ENCODE data around the gene DCUN1D1. TPM values are rescaled to one million over a fixed set of nuclear protein-coding genes. Genes with fewer than 3 reads are reported as not detected.

The DCUN1D1 gene
- total and polyA plus RNA-seq, 5 experiments from 2014 or later, result 21.3 to 36.6 (median 24.8) TPM

- H3K9me3 Mint-ChIP-seq, result no peaks in the 10 kb centered on the region
- H3K4me1 Mint-ChIP-seq, result peaks cover 0 to 11% (median under 1%) of the 10 kb centered on the region in 4 donors
- no peak overlapping the region for H3K4me3 Mint-ChIP-seq
- ATAC-seq (no peak), DNase-seq (no peak)
- peak overlapping the region in 6 of 10 donors; percentile 5 to 79 (median 34) for H3K27ac Mint-ChIP-seq
- no peaks in the 10 kb centered on the region for H3K27me3 Mint-ChIP-seq
- peaks cover 3 to 71% (median 5%) of the 10 kb centered on the region in 3 donors for H3K36me3 Mint-ChIP-seq
- POLR2A ChIA-PET, result interaction anchor here (0.6 to 0.7 kb wide), 2 partner anchors 96 to 131 kb away, joined by 3 to 5 read pairs; no protein-coding TSS in a partner anchor
Measured at GRCh38 chr3:182904164-182904563, 76.2 kb downstream of the DCUN1D1 start.

- Mint-ChIP-seq H3K4me1 (peaks cover 0 to 10% (median 0%) of the 10 kb centered on the region in 4 donors), H3K36me3 (peaks cover 3 to 74% (median 5%) of the 10 kb centered on the region in 3 donors), H3K4me3 (no peak overlapping the region), H3K9me3 (no peaks in the 10 kb centered on the region), H3K27me3 (no peaks in the 10 kb centered on the region), H3K27ac (peak overlapping the region in 6 of 10 donors; percentile 15 to 67 (median 26))
- POLR2A ChIA-PET, result no interaction called here
- no peak for DNase-seq
- no peak for ATAC-seq
Measured at GRCh38 chr3:182902236-182902635, 78.1 kb downstream of the DCUN1D1 start.

GRCh38 chr3:182896553-182896952 is 83.8 kb downstream of the DCUN1D1 start:
- ATAC-seq (no peak), DNase-seq (no peak)
- H3K27ac Mint-ChIP-seq, result peak overlapping the region in 2 of 10 donors; percentile 5 to 37
- POLR2A ChIA-PET, result no interaction called here
- peaks cover 0 to 8% (median 6%) of the 10 kb centered on the region in 4 donors for H3K4me1 Mint-ChIP-seq
- no peaks in the 10 kb centered on the region for H3K27me3 Mint-ChIP-seq
- peaks cover 0 to 80% (median 9%) of the 10 kb centered on the region in 3 donors for H3K36me3 Mint-ChIP-seq
- H3K4me3 Mint-ChIP-seq, result no peak overlapping the region
- H3K9me3 Mint-ChIP-seq, result no peaks in the 10 kb centered on the region

GRCh38 chr3:182895513-182896112 is 84.7 kb downstream of the DCUN1D1 start:
- Mint-ChIP-seq H3K9me3 (no peaks in the 10 kb centered on the region), H3K4me3 (no peak overlapping the region), H3K27ac (peak overlapping the region in 7 of 10 donors; percentile 43 to 72 (median 62)), H3K4me1 (peaks cover 0 to 8% (median 6%) of the 10 kb centered on the region in 4 donors), H3K27me3 (no peaks in the 10 kb centered on the region), H3K36me3 (peaks cover 0 to 85% (median 14%) of the 10 kb centered on the region in 3 donors)
- ATAC-seq, result no peak
- DNase-seq, result no peak
- POLR2A ChIA-PET, result no interaction called here

DNA sequence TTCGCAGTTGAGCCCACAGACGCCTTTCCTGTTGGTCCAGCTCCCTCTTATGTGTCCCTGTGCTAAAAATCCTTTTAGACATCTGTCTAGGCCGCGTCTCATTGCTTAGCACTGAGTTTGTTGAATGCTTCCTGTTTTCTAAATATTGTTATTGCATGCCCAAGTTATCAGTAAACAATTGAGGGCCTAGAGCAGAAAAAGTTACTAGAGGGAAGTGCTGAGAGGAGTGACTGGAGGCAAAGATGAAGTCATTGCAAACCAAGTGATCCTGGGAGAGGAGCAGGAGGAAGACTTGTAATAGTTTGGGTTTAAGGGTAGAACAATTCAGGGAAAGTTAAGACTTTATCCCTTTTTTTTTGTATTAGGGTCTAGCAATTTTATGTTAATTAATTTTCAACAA is 88.1 kb downstream of the DCUN1D1 start:
- H3K4me1 Mint-ChIP-seq, result peaks cover 0 to 8% (median 6%) of the 10 kb centered on the region in 4 donors
- peak overlapping the region in 8 of 10 donors; percentile 17 to 83 (median 62) for H3K27ac Mint-ChIP-seq
- no peak for DNase-seq
- H3K27me3 Mint-ChIP-seq, result no peaks in the 10 kb centered on the region
- no peaks in the 10 kb centered on the region for H3K9me3 Mint-ChIP-seq
- peaks cover 0 to 88% (median 20%) of the 10 kb centered on the region in 3 donors for H3K36me3 Mint-ChIP-seq
- POLR2A ChIA-PET, result no interaction called here
- no peak for ATAC-seq
- no peak overlapping the region for H3K4me3 Mint-ChIP-seq

GRCh38 chr3:182891364-182891763 is 89.0 kb downstream of the DCUN1D1 start:
- Mint-ChIP-seq H3K27me3 (no peaks in the 10 kb centered on the region), H3K27ac (peak overlapping the region in 1 of 10 donors; percentile 56), H3K4me3 (no peak overlapping the region), H3K4me1 (peaks cover 0 to 8% (median 6%) of the 10 kb centered on the region in 4 donors), H3K36me3 (peaks cover 4 to 88% (median 18%) of the 10 kb centered on the region in 3 donors), H3K9me3 (no peaks in the 10 kb centered on the region)
- DNase-seq, result no peak
- no peak for ATAC-seq
- POLR2A ChIA-PET, result no interaction called here

- no peak overlapping the region for H3K4me3 Mint-ChIP-seq
- DNase-seq (no peak), ATAC-seq (no peak)
- peaks cover 0 to 8% (median 5%) of the 10 kb centered on the region in 4 donors for H3K4me1 Mint-ChIP-seq
- POLR2A ChIA-PET, result no interaction called here
- H3K9me3 Mint-ChIP-seq, result no peaks in the 10 kb centered on the region
- H3K27me3 Mint-ChIP-seq, result no peaks in the 10 kb centered on the region
- peak overlapping the region in 3 of 10 donors; percentile 13 to 37 (median 24) for H3K27ac Mint-ChIP-seq
- H3K36me3 Mint-ChIP-seq, result peaks cover 4 to 88% (median 18%) of the 10 kb centered on the region in 3 donors
Measured at GRCh38 chr3:182889948-182890629, 90.2 kb downstream of the DCUN1D1 start.

Other genes with a start within 250 kb of the DCUN1D1 start
- gene ATP11B, start 187.0 kb downstream of the DCUN1D1 start, total RNA-seq, result 100 to 1,000 TPM; 116 to 125 TPM
- 10 to 100 TPM; 31.6 to 48.7 (median 39.5) TPM for gene ATP11B, start 187.0 kb downstream of the DCUN1D1 start, polyA plus RNA-seq
- 10 to 100 TPM; 33.2 to 36.5 TPM for gene MCCC1, start 119.0 kb upstream of the DCUN1D1 start, total RNA-seq
- gene MCCC1, start 119.0 kb upstream of the DCUN1D1 start, polyA plus RNA-seq, result 10 to 100 TPM; 24.8 to 36.7 (median 29.2) TPM
- 1 to 10 TPM in 1 of 2 experiments, under 1 TPM in 1; 0.83 to 1.3 TPM for gene LAMP3, start 182.2 kb upstream of the DCUN1D1 start, total RNA-seq
- 1 to 10 TPM; 1.4 to 4.4 (median 1.7) TPM for gene LAMP3, start 182.2 kb upstream of the DCUN1D1 start, polyA plus RNA-seq

Measured in naive thymus-derived CD8-positive, alpha-beta T cell (primary cell).